HepG2 (cell line): ENCODE results near the gene SLC22A23. TPM values are rescaled to one million over a fixed set of nuclear protein-coding genes. Genes with fewer than 3 reads are reported as not detected.
A peak's percentile ranks its signal among the peaks of the same experiment; 100 is the strongest.

Experiments used
- DNMT3B ChIP-seq: conservative IDR thresholded peaks from 2 replicates; pipeline ENCODE4 v1.6.1; 2016; ENCODE audit warnings: missing biosample characterization, control low read depth
- ELF4 ChIP-seq: sonication (generic); formaldehyde crosslinking; IDR thresholded peaks from 2 replicates; pipeline ENCODE4 v1.5.0; 2020; ENCODE audit warnings: missing genetic modification reagents, mild to moderate bottlenecking, moderate library complexity, borderline replicate concordance
- HIC2 ChIP-seq: sonication (generic); formaldehyde crosslinking; IDR thresholded peaks from 2 replicates; pipeline ENCODE4 v1.9.0; 2022; ENCODE audit warnings: low read depth, missing genetic modification reagents
- KDM4B ChIP-seq: sonication (generic); formaldehyde crosslinking; IDR thresholded peaks from 2 replicates; pipeline ENCODE4 v1.4.0; 2020; ENCODE audit warnings: missing genetic modification reagents
- MAF1 ChIP-seq: sonication (generic); formaldehyde crosslinking; IDR thresholded peaks from 2 replicates; pipeline ENCODE4 v1.5.0; 2020; ENCODE audit warnings: missing genetic modification reagents, borderline replicate concordance
- POLR2A ChIP-seq, 2 experiments: IDR thresholded peaks; 2 replicates each; pipeline ENCODE4 v1.6.1; 2011; ENCODE audit warnings: low read depth in 2 of 2, low read length in 2 of 2, mild to moderate bottlenecking in 1 of 2, moderate library complexity in 1 of 2; ENCODE audit not compliant: insufficient read depth in 1 of 2
- REPIN1 ChIP-seq: sonication (generic); formaldehyde crosslinking; IDR thresholded peaks from 2 replicates; pipeline ENCODE4 v1.8.0; 2022; ENCODE audit warnings: missing genetic modification reagents, low read depth, mild to moderate bottlenecking, borderline replicate concordance
- SMARCC2 ChIP-seq: fragments of 450-650 bp; IDR thresholded peaks from 2 replicates; pipeline ENCODE4 v1.6.1; 2017; ENCODE audit warnings: antibody characterized with exemption, mild to moderate bottlenecking
- SMARCE1 ChIP-seq: fragments of 450-650 bp; IDR thresholded peaks from 2 replicates; pipeline ENCODE4 v1.6.1; 2017; ENCODE audit warnings: borderline replicate concordance
- TFE3 ChIP-seq: IDR thresholded peaks from 2 replicates; pipeline ENCODE4 v1.6.1; 2016
- ZBTB34 ChIP-seq: sonication (generic); formaldehyde crosslinking; IDR thresholded peaks from 2 replicates; pipeline ENCODE4 v1.8.0; 2022; ENCODE audit warnings: mild to moderate bottlenecking, missing genetic modification reagents
- ZMAT5 ChIP-seq: sonication (generic); formaldehyde crosslinking; IDR thresholded peaks from 2 replicates; pipeline ENCODE4 v1.5.0; 2020; ENCODE audit warnings: mild to moderate bottlenecking, low read depth, missing genetic modification reagents, borderline replicate concordance
- ZNF180 ChIP-seq: sonication (generic); formaldehyde crosslinking; IDR thresholded peaks from 2 replicates; pipeline ENCODE4 v1.4.0; 2020; ENCODE audit warnings: low read depth, missing genetic modification reagents, borderline replicate concordance
- ZNF367 ChIP-seq: sonication (generic); formaldehyde crosslinking; IDR thresholded peaks from 2 replicates; pipeline ENCODE4 v1.4.0; 2020; ENCODE audit warnings: missing genetic modification reagents, borderline replicate concordance
- ZNF563 ChIP-seq: sonication (generic); formaldehyde crosslinking; IDR thresholded peaks from 2 replicates; pipeline ENCODE4 v1.8.0; 2022; ENCODE audit warnings: mild to moderate bottlenecking, moderate library complexity, missing genetic modification reagents
- ZNF639 ChIP-seq: conservative IDR thresholded peaks from 2 replicates; pipeline ENCODE4 v1.6.1; 2018; ENCODE audit warnings: missing genetic modification reagents
- ZNF749 ChIP-seq: sonication (generic); formaldehyde crosslinking; IDR thresholded peaks from 2 replicates; pipeline ENCODE4 v1.8.0; 2022; ENCODE audit warnings: mild to moderate bottlenecking, missing genetic modification reagents, moderate library complexity, borderline replicate concordance
- ZNF800 ChIP-seq: sonication (generic); formaldehyde crosslinking; IDR thresholded peaks from 2 replicates; pipeline ENCODE4 v1.4.0; 2020; ENCODE audit warnings: missing genetic modification reagents
- polyA plus RNA-seq, 8 experiments: library from polyadenylated mRNA; depleted of rRNA in 3 of 8; stranded (reverse) in 7 of 8; unstranded in 1 of 8; fragments of >200 nt; fragmentation: Illumina TruSeq in 4 of 8; extraction: Trizol in 4 of 8; gene quantifications; 2 replicates each; pipeline versions ENCODE4 v1.2.1 to v1.2.3, GENCODE V29; 2011 to 2016; ENCODE audit warnings: low read depth in 4 of 8, missing spikeins in 1 of 8, mixed read lengths in 1 of 8; ENCODE audit not compliant: insufficient read depth in 1 of 8
- total RNA-seq, 5 experiments: library from RNA; depleted of rRNA; stranded (reverse); fragments of >200 nt; fragmentation: Illumina TruSeq; extraction: Trizol; gene quantifications; 2 replicates each; pipeline ENCODE4 v1.2.3, GENCODE V29; 2016; ENCODE audit warnings: low read depth in 1 of 5

The SLC22A23 gene
- total and polyA plus RNA-seq, 2 of the 13 experiments (the other 11 are each of a cell fraction or from before 2014, with no cell fraction given) = 11.8 to 17.5 TPM

- TF ChIP-seq ELF4 (CRISPR knock-in tag) (no peak), REPIN1 (CRISPR knock-in tag) (no peak), SMARCE1 (no peak), DNMT3B (CRISPR knock-in tag) (no peak), SMARCC2 (no peak), MAF1 (CRISPR knock-in tag) (no peak), HIC2 (no peak), ZMAT5 (CRISPR knock-in tag) (no peak; the same call in 1 of the 2 replicates), ZNF800 (CRISPR knock-in tag) (0 out of 2 replicates have a peak, but pooled peaks have one; percentile 42), POLR2A (IDR thresholded peaks at IDR 0.05; ENCODE audit: insufficient read depth in 1 of 2, low read depth in 2 of 2, low read length in 2 of 2) (no peak), ZNF639 (0 out of 2 replicates have a peak, but pooled peaks have one; percentile 33), ZNF367 (CRISPR knock-in tag) (no peak), KDM4B (CRISPR knock-in tag) (no peak), TFE3 (CRISPR knock-in tag) (no peak), ZNF749 (no peak), ZBTB34 (CRISPR knock-in tag) (no peak), ZNF180 (CRISPR knock-in tag) (no peak), ZNF563 (CRISPR knock-in tag) (peak; percentile 44; the same call in 1 of the 2 replicates)
Measured at GRCh38 chr6:3251462-3252314, 205.2 kb downstream of the SLC22A23 start (continued).
